ENCODE data around the gene AQP10. TPM values are rescaled to one million over a fixed set of nuclear protein-coding genes. Genes with fewer than 3 reads are reported as not detected.

AQP10 gene
- total and polyA plus RNA-seq, 9 of the 15 experiments (the other 6 are each of a cell fraction or from before 2014, with no cell fraction given) = 0.37 to 9.7 (median 1.9) TPM

DNA sequence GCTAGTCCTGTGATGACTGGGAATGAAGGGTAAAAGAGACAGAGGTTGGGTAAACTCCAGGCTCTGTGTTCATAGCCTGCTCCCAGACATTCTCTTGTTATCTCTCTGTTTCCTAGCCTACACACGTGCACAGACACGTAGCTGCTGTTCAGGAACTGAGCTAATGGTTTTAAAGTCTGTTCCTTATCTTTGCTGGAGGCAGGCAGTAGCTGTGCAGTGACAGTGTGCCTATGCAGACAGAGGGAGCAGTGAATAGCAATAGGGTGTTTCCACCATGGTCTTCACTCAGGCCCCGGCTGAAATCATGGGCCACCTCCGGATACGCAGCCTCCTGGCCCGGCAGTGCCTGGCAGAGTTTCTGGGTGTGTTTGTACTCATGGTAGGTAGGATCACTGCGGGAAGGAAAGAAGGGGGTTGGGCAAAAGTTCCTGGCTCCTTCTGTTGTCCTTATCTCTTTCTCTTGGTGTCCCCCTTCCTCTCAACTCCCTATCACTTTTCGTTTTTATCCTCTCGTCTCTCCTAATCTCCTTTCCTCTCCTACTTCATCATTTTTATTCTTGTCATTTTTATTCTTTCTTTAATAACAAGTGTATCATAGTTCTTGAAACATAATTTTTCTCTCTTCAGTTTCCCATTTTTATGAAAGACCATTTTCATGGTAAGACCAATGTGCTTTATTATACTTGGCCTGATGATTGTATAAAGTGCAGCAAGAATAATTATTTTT is at the start of gene AQP10 (continued):
- TF ChIP-seq CCNT2 (IDR thresholded peaks at IDR 0.05; ENCODE audit: borderline replicate concordance, extremely low read depth, insufficient read length, low read depth, low read length) (peak; percentile 40), POLR2AphosphoS2 (IDR thresholded peaks at IDR 0.05; ENCODE audit: low read length) (no peak), ELF4 (CRISPR knock-in tag; IDR thresholded peaks at IDR 0.05) (no peak), ZNF232 (CRISPR knock-in tag; IDR thresholded peaks at IDR 0.05) (no peak)
- TF ChIP-seq, protein P1, sequence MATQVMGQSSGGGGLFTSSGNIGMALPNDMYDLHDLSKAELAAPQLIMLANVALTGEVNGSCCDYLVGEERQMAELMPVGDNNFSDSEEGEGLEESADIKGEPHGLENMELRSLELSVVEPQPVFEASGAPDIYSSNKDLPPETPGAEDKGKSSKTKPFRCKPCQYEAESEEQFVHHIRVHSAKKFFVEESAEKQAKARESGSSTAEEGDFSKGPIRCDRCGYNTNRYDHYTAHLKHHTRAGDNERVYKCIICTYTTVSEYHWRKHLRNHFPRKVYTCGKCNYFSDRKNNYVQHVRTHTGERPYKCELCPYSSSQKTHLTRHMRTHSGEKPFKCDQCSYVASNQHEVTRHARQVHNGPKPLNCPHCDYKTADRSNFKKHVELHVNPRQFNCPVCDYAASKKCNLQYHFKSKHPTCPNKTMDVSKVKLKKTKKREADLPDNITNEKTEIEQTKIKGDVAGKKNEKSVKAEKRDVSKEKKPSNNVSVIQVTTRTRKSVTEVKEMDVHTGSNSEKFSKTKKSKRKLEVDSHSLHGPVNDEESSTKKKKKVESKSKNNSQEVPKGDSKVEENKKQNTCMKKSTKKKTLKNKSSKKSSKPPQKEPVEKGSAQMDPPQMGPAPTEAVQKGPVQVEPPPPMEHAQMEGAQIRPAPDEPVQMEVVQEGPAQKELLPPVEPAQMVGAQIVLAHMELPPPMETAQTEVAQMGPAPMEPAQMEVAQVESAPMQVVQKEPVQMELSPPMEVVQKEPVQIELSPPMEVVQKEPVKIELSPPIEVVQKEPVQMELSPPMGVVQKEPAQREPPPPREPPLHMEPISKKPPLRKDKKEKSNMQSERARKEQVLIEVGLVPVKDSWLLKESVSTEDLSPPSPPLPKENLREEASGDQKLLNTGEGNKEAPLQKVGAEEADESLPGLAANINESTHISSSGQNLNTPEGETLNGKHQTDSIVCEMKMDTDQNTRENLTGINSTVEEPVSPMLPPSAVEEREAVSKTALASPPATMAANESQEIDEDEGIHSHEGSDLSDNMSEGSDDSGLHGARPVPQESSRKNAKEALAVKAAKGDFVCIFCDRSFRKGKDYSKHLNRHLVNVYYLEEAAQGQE (IDR thresholded peaks at IDR 0.05; ENCODE audit: borderline replicate concordance) = no peak
- TF ChIP-seq, protein P1 (CRISPR knock-in tag; IDR thresholded peaks at IDR 0.05; ENCODE audit: low read depth) = no peak
- TF ChIP-seq, protein P2, sequence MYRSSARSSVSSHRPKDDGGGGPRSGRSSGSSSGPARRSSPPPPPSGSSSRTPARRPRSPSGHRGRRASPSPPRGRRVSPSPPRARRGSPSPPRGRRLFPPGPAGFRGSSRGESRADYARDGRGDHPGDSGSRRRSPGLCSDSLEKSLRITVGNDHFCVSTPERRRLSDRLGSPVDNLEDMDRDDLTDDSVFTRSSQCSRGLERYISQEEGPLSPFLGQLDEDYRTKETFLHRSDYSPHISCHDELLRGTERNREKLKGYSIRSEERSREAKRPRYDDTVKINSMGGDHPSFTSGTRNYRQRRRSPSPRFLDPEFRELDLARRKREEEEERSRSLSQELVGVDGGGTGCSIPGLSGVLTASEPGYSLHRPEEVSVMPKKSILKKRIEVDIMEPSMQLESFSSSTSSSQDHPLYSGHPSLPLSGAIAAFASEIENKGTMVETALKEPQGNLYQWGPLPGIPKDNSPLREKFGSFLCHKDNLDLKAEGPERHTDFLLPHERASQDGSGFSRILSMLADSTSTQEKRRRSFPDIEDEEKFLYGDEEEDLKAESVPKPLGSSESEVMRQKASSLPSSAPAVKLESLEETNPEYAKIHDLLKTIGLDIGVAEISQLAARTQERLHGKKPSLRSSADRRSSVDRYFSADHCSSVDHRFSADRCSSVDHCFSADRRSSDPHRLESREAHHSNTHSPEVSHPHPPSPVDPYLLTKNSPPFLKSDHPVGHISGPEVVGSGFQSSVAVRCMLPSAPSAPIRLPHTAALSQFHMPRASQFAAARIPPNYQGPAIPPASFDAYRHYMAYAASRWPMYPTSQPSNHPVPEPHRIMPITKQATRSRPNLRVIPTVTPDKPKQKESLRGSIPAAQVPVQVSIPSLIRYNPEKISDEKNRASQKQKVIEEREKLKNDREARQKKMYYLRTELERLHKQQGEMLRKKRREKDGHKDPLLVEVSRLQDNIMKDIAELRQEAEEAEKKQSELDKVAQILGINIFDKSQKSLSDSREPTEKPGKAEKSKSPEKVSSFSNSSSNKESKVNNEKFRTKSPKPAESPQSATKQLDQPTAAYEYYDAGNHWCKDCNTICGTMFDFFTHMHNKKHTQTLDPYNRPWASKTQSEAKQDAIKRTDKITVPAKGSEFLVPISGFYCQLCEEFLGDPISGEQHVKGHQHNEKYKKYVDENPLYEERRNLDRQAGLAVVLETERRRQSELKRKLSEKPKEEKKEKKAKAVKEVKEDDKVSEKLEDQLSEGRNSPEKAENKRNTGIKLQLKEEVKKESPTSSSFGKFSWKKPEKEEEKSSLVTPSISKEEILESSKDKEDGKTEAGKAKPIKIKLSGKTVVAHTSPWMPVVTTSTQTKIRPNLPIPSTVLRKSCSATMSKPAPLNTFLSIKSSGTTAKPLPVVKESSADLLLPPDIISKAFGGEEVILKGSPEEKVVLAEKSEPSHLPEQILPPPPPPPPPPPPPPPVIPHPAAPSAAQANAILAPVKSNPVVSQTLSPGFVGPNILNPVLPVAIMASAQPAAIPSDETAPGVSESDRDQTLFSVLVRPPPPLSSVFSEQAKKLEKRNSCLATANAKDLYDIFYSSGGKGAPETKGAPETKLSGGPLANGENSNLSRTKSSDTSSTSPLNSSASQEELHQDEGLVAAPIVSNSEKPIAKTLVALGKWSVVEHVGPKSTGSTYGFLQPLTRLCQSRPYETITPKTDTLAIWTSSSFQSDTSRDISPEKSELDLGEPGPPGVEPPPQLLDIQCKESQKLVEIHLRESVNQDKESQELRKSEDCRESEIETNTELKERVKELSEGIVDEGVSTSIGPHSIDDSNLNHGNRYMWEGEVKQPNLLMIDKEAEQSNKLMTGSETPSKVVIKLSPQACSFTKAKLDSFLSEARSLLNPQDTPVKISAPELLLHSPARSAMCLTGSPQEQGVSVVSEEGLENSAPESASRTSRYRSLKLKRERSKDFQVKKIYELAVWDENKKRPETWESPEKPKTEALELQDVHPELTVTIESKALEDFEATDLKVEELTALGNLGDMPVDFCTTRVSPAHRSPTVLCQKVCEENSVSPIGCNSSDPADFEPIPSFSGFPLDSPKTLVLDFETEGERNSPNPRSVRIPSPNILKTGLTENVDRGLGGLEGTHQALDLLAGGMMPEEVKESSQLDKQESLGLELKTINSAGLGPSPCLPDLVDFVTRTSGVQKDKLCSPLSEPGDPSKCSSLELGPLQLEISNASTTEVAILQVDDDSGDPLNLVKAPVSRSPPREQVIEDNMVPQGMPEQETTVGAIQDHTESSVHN (IDR thresholded peaks at IDR 0.05; ENCODE audit: borderline replicate concordance in 1 of 2, low read depth in 1 of 2) = peak in 1 of 2 experiments; percentile 73; a peak in 2 of 4 replicates
- TF ChIP-seq, protein P3, sequence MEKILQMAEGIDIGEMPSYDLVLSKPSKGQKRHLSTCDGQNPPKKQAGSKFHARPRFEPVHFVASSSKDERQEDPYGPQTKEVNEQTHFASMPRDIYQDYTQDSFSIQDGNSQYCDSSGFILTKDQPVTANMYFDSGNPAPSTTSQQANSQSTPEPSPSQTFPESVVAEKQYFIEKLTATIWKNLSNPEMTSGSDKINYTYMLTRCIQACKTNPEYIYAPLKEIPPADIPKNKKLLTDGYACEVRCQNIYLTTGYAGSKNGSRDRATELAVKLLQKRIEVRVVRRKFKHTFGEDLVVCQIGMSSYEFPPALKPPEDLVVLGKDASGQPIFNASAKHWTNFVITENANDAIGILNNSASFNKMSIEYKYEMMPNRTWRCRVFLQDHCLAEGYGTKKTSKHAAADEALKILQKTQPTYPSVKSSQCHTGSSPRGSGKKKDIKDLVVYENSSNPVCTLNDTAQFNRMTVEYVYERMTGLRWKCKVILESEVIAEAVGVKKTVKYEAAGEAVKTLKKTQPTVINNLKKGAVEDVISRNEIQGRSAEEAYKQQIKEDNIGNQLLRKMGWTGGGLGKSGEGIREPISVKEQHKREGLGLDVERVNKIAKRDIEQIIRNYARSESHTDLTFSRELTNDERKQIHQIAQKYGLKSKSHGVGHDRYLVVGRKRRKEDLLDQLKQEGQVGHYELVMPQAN (IDR thresholded peaks at IDR 0.05; ENCODE audit: borderline replicate concordance) = no peak; the same call in 1 of the 2 replicates
